ENCODE results near the gene SPAG6.

DNA sequence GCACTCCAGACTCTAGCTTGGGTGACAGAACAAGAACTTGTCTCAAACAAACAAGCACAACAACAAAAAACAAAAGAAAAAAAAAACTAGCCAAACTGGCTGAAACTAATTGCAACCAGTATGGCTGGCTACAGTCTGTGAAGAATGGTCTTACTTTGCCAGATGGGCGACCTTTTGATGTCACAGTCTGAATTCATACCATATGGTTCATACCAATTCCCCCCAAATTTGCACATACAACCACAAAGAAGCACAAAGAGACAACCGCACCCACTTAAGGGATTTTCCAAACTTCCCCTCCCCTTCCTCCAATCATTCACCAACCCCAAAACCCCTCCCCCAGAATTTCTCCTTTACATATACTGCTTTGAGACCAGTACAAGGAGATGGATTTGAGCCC, 114.2 kb downstream of the SPAG6 start:
- no peak for TF ChIP-seq CTCF (conservative IDR thresholded peaks at IDR 0.05)
- TF ChIP-seq ZFX (IDR thresholded peaks at IDR 0.05), result no peak
